ENCODE measurements around the gene BCAN.

The BCAN gene

DNA sequence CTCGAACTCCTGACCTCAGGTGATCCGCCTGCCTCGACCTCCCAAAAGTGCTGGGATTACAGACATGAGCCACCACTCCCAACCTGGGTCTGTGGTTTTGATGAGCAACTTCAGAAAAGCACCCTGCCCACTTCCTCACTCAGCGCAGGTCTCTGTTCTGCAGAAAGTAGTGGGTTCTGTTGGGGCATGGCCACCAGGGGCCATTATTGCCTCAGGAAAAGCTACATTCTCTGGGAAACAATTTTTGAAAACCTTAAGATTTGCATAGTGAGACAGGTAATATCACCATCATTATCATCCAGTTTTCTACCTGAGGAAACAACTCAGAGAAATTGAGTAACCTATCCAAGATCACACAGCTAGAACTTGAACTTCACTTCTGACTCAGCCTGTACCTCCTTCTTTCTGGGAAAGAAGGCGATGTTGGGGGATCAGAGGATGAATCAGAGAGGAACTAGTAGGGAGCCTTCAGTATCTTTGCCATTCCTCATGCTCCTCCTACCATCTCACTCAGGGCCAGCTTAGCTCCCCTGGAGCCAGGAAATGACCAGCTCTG lies 42.4 kb downstream of the BCAN start:
- Histone ChIP-seq H3K4me3 (ENCODE audit: low read depth, low read length) (no peak overlapping the region), H3K27me3 (ENCODE audit: insufficient read depth, low read depth, severe bottlenecking) (no peaks in the 10 kb centered on the region), H3K27ac (no peak overlapping the region), H3K9me3 (ENCODE audit: severe bottlenecking) (no peaks in the 10 kb centered on the region), H3K36me3 (no peaks in the 10 kb centered on the region)
- TF ChIP-seq, protein P1, sequence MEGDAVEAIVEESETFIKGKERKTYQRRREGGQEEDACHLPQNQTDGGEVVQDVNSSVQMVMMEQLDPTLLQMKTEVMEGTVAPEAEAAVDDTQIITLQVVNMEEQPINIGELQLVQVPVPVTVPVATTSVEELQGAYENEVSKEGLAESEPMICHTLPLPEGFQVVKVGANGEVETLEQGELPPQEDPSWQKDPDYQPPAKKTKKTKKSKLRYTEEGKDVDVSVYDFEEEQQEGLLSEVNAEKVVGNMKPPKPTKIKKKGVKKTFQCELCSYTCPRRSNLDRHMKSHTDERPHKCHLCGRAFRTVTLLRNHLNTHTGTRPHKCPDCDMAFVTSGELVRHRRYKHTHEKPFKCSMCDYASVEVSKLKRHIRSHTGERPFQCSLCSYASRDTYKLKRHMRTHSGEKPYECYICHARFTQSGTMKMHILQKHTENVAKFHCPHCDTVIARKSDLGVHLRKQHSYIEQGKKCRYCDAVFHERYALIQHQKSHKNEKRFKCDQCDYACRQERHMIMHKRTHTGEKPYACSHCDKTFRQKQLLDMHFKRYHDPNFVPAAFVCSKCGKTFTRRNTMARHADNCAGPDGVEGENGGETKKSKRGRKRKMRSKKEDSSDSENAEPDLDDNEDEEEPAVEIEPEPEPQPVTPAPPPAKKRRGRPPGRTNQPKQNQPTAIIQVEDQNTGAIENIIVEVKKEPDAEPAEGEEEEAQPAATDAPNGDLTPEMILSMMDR (IDR thresholded peaks at IDR 0.05; ENCODE audit: low read depth, low read length), result peak; percentile 34; the same call in 1 of the 2 replicates
- no peak for DNase-seq

DNA sequence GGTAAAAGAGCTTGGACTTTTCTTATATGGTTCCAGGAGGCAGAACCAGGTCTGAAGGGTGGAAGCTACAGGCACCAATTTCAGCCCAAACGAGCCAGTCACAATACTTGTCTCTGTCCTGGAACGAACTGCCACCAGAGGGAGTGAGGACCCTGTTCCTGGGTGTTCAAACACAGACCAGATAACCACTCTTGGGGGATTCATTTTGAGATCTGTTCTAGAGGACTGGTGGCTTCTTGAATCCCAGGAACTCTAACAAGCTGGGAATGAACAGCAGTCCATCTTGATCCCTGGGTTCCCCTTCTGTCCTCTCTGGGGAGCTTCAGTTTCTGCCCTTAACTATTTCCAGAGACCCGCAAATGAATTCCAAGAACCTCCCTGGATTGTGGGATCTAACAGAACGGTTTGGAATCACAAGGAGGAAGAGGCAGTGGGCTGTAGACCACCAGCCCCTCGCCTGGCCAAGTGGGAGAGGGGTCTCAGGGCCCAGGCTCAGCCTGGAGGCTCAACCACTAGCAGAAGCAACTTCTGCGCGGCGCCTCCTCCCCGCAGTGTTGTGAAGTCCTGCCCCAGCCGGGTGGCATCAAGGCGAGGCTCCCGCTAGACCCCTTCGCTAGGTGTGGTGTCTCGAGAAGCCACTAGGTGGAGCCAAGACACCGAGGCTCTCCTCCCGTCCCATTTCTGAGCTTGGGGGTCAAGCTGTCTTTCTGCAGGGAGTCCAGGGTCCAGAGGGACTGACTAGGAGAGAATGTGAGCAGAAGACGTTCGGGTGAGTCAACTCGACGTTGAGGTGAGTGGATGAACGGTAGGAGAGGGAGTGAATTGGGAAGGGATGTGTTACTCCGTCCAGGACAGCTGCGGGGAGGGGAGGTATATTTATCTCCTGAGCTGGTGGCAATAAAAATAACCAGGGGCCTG lies 47.4 kb downstream of the BCAN start:
- Histone ChIP-seq H3K9me3 (ENCODE audit: severe bottlenecking) (no peaks in the 10 kb centered on the region), H3K36me3 (no peaks in the 10 kb centered on the region), H3K4me3 (ENCODE audit: low read depth, low read length) (peak overlapping the region; percentile 39), H3K27ac (peak overlapping the region; percentile 28), H3K27me3 (ENCODE audit: insufficient read depth, low read depth, severe bottlenecking) (no peaks in the 10 kb centered on the region)
- TF ChIP-seq, protein P1 (IDR thresholded peaks at IDR 0.05; ENCODE audit: low read depth, low read length), result peak; percentile 99
- DNase-seq, result peak; percentile 96

DNA sequence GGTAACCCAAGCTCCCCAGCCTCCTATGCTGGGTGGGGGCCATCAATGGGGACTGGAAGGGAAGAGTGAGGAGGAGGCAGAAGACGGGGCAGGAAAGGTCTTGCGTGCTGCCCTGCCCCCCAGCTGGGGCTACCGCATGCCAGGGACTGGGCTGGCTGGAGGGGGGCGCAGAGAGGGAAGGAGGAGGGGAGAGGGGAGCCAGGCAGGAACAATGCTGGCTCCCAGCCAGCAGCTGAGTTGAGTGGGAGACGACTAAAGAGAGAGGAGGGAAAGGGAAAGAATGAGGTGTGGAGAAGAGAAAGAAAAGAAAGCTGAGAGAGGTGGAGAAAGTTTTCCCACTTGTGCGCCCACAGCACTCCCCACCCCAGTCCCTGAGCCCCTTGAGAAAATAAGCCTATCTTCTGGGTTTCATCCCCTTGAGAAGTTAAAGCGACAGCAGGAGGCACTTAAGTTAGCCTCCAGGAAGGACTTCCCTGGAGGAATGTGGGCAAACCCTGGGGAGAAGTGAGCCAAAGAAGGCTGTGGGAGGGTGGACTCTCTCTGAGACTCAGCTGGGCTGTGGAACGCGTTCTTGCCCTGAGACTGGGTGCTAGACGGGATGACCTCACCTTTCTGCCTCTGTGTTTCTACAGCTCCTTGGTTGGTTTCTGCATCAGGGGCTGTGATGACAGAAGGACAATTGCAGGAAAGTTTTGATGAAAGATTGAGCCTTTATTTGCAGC lies 48.2 kb downstream of the BCAN start:
- Histone ChIP-seq H3K27me3 (ENCODE audit: insufficient read depth, low read depth, severe bottlenecking) (no peaks in the 10 kb centered on the region), H3K27ac (no peak overlapping the region), H3K36me3 (no peaks in the 10 kb centered on the region), H3K4me3 (ENCODE audit: low read depth, low read length) (no peak overlapping the region), H3K9me3 (ENCODE audit: severe bottlenecking) (no peaks in the 10 kb centered on the region)
- DNase-seq, result no peak
- TF ChIP-seq, protein P1 (IDR thresholded peaks at IDR 0.05; ENCODE audit: low read depth, low read length), result no peak

DNA sequence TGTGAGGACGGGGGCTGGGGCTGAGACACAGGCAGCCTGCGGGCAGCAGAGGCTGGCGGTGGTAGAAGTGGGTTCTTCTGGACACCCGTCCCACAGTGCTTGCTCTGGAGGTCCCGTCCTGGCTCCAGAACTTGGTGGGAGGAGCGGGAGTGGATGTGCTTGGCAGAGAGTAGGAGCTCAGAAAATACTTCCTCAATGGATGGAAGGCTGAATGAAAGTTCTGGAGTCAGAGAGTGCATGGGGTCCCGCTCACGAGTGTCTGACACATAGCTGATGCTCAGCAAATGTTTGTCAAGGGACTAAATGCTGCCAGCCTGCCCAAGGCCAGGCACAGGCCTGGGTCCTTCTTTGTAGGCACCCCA lies 48.7 kb downstream of the BCAN start:
- no peaks in the 10 kb centered on the region for H3K27me3 ChIP-seq (ENCODE audit: insufficient read depth, low read depth, severe bottlenecking)
- H3K36me3 ChIP-seq, result no peaks in the 10 kb centered on the region
- TF ChIP-seq, protein P1 (IDR thresholded peaks at IDR 0.05; ENCODE audit: low read depth, low read length), result no peak
- no peaks in the 10 kb centered on the region for H3K9me3 ChIP-seq (ENCODE audit: severe bottlenecking)
- DNase-seq, result no peak
- no peak overlapping the region for H3K27ac ChIP-seq
- no peak overlapping the region for H3K4me3 ChIP-seq (ENCODE audit: low read depth, low read length)

DNA sequence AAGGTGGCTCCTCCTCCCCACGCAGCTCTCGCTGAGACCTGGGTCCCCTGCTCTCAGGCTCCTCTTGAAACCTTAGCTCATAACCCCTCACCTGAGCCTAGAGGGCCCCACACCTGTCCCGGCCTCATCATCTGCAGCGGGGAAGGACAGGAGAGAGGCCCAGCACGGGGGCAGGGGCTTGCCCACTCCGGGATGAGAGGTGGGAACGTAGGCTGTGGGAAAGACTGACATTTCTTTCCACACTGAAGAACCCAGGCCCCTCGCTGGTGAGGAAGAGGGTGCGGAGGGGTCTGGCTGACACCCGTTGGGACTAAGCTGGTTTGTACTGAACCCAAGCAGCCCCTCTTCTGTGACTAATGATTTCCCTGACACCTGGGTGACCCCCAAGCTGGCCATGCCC lies 49.3 kb downstream of the BCAN start:
- no peak overlapping the region for H3K4me3 ChIP-seq (ENCODE audit: low read depth, low read length)
- no peak for DNase-seq
- H3K36me3 ChIP-seq, result no peaks in the 10 kb centered on the region
- H3K9me3 ChIP-seq (ENCODE audit: severe bottlenecking), result no peaks in the 10 kb centered on the region
- H3K27ac ChIP-seq, result peak overlapping the region; percentile 82
- TF ChIP-seq, protein P1 (IDR thresholded peaks at IDR 0.05; ENCODE audit: low read depth, low read length), result no peak
- no peaks in the 10 kb centered on the region for H3K27me3 ChIP-seq (ENCODE audit: insufficient read depth, low read depth, severe bottlenecking)
